PC-9 (cell line): ENCODE data around the gene LNX2.

Experiments used
- EZH2 ChIP-seq: fragments of 200-600 bp; sonication (generic); IDR thresholded peaks from 2 replicates; pipeline ENCODE4 v1.8.0; 2017; ENCODE audit warnings: antibody characterized with exemption, low read depth
- TF ChIP-seq, protein P1 (sequence below): fragments of 200-600 bp; sonication (generic); conservative IDR thresholded peaks from 2 replicates; pipeline ENCODE4 v1.6.1; 2017; ENCODE audit warnings: mixed run types, antibody characterized with exemption, mild to moderate bottlenecking, moderate library complexity

DNA sequence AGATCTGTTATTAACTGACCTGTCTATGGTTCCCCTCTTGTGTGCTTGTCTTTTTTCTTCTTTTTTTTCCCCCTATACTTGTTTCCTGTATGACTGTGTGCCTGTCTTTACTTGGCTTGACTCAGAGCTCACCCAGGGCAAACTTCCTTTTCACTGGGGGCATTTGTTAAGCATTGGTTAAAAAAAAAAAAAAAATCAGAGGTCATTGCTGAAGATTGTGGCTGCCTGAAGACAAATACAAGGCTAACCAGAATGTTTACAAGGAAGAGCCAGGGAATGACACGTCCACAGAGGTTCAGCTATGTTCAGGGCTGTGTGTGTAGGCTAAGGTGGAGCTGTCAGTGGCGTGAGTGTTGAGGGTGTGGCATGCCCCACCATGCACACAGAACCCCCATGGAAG is 47.1 kb downstream of the LNX2 start:
- TF ChIP-seq, protein P1, sequence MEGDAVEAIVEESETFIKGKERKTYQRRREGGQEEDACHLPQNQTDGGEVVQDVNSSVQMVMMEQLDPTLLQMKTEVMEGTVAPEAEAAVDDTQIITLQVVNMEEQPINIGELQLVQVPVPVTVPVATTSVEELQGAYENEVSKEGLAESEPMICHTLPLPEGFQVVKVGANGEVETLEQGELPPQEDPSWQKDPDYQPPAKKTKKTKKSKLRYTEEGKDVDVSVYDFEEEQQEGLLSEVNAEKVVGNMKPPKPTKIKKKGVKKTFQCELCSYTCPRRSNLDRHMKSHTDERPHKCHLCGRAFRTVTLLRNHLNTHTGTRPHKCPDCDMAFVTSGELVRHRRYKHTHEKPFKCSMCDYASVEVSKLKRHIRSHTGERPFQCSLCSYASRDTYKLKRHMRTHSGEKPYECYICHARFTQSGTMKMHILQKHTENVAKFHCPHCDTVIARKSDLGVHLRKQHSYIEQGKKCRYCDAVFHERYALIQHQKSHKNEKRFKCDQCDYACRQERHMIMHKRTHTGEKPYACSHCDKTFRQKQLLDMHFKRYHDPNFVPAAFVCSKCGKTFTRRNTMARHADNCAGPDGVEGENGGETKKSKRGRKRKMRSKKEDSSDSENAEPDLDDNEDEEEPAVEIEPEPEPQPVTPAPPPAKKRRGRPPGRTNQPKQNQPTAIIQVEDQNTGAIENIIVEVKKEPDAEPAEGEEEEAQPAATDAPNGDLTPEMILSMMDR = no peak
- TF ChIP-seq EZH2 = no peak
